GM21423 (cell line): ENCODE data around the gene RMRP.
"Not testable (repeated sequence)": the region's sequence is repeated elsewhere in the genome, so short reads cannot be mapped to it uniquely, and the experiment has no call there.

Source experiments
- ATAC-seq: cut with Tn5 transposase; IDR thresholded peaks from one replicate; pipeline ENCODE4 v1.9.1; 2021; ENCODE audit warnings: mild to moderate bottlenecking, moderate library complexity; ENCODE audit not compliant: unreplicated experiment

Gene RMRP

GRCh38 chr9:35646153-35646532 lies 11.7 kb downstream of the RMRP start:
- ATAC-seq = no peak

GRCh38 chr9:35645736-35646135 lies 12.1 kb downstream of the RMRP start:
- ATAC-seq = not testable (repeated sequence)

- no peak for ATAC-seq
Measured at GRCh38 chr9:35643046-35643445, 14.8 kb downstream of the RMRP start.

- ATAC-seq = not testable (repeated sequence)
Measured at GRCh38 chr9:35641478-35641877, 16.3 kb downstream of the RMRP start.

GRCh38 chr9:35640431-35640830 lies 17.4 kb downstream of the RMRP start:
- ATAC-seq = not testable (repeated sequence)

GRCh38 chr9:35639631-35640030 lies 18.2 kb downstream of the RMRP start:
- no peak for ATAC-seq

- not testable (repeated sequence) for ATAC-seq
Measured at GRCh38 chr9:35639225-35639624, 18.6 kb downstream of the RMRP start.

- not testable (repeated sequence) for ATAC-seq
Measured at GRCh38 chr9:35638751-35639150, 19.1 kb downstream of the RMRP start.

- ATAC-seq = not testable (repeated sequence)
Measured at GRCh38 chr9:35637427-35637955, 20.3 kb downstream of the RMRP start.

GRCh38 chr9:35636877-35637246 lies 21.0 kb downstream of the RMRP start:
- ATAC-seq = not testable (repeated sequence)

GRCh38 chr9:35636135-35636876 lies 21.5 kb downstream of the RMRP start:
- ATAC-seq = no peak

- no peak for ATAC-seq
Measured at GRCh38 chr9:35635730-35636129, 22.1 kb downstream of the RMRP start.

GRCh38 chr9:35629597-35629996 lies 28.2 kb downstream of the RMRP start:
- no peak for ATAC-seq

- ATAC-seq = no peak
Measured at GRCh38 chr9:35628389-35628991, 29.3 kb downstream of the RMRP start.

- ATAC-seq = no peak
Measured at GRCh38 chr9:35627575-35627974, 30.2 kb downstream of the RMRP start.

GRCh38 chr9:35619800-35620158 lies 38.0 kb downstream of the RMRP start:
- peak; percentile 61 for ATAC-seq

GRCh38 chr9:35618854-35619799 lies 38.7 kb downstream of the RMRP start:
- peak; percentile 51 for ATAC-seq

- ATAC-seq = no peak
Measured at GRCh38 chr9:35618325-35618727, 39.5 kb downstream of the RMRP start, which contains the start of gene CD72. Gene CD72, minus strand, starts transcription at chr9:35618413. Its CDS starts 110 bp downstream, at chr9:35618303.

- no peak for ATAC-seq
Measured at GRCh38 chr9:35617548-35617947, 40.3 kb downstream of the RMRP start.

GRCh38 chr9:35616681-35617459 lies 40.9 kb downstream of the RMRP start:
- ATAC-seq = no peak
